ENCODE results near the gene DMRT1.

GRCh38 chr9:880725-881124 lies 39.2 kb downstream of the DMRT1 start:
- TF ChIP-seq SIRT6 (IDR thresholded peaks at IDR 0.05; ENCODE audit: low read depth, low read length) (no peak), MEF2A (IDR thresholded peaks at IDR 0.05; ENCODE audit: control insufficient read depth, low read depth, low read length) (no peak), E2F6 (IDR thresholded peaks at IDR 0.05; ENCODE audit: borderline replicate concordance in 1 of 2, extremely low read depth in 1 of 2, insufficient read depth in 1 of 2, insufficient read length in 1 of 2, low read depth in 1 of 2, low read length in 1 of 2, poor library complexity in 1 of 2, severe bottlenecking in 1 of 2) (no peak), NFIC (IDR thresholded peaks at IDR 0.05) (no peak)

Measured in K562 (cell line).